Vagina (tissue), 2 donors: ENCODE results near the gene TTBK1.

Experiments
- CTCF ChIP-seq, 3 experiments: fragments of 450-650 bp in 2 of 3; fragments of 200-600 bp in 1 of 3; sonication (generic) in 1 of 3; IDR thresholded peaks; one replicate each; pipeline ENCODE4 v1.5.1; 2017 to 2019; ENCODE audit warnings: antibody characterized with exemption in 3 of 3, mild to moderate bottlenecking in 2 of 3, moderate library complexity in 2 of 3
- POLR2A ChIP-seq, 2 donors: fragments of 450-650 bp; IDR thresholded peaks; one replicate each; pipeline ENCODE4 v1.6.1; 2017; ENCODE audit warnings: antibody characterized with exemption in 2 of 2, mild to moderate bottlenecking in 2 of 2, moderate library complexity in 2 of 2

GRCh38 chr6:43325876-43326275 lies 82.6 kb downstream of the TTBK1 start:
- TF ChIP-seq POLR2A (IDR thresholded peaks at IDR 0.05), result no peak
- no peak for TF ChIP-seq CTCF (IDR thresholded peaks at IDR 0.05)
